Subcutaneous abdominal adipose tissue (tissue), 5 donors: ENCODE results near the gene PTK6.

ENCODE experiments used
- H3K27ac ChIP-seq: one replicate; pipeline ENCODE4 v1.7.0; 2013; ENCODE audit warnings: low read depth, mild to moderate bottlenecking, inconsistent platforms, low read length, moderate library complexity
- H3K27me3 ChIP-seq, 5 donors: one replicate each; pipeline ENCODE4 v1.7.0; 2013; ENCODE audit warnings: low read length in 5 of 5, inconsistent platforms in 1 of 5; ENCODE audit not compliant: control insufficient read depth in 5 of 5, insufficient read depth in 4 of 5
- H3K36me3 ChIP-seq, 5 donors: one replicate each; pipeline ENCODE4 v1.7.0; 2013; ENCODE audit warnings: low read length in 5 of 5; ENCODE audit not compliant: control insufficient read depth in 5 of 5, insufficient read depth in 5 of 5
- H3K4me1 ChIP-seq, 5 donors: one replicate each; pipeline ENCODE4 v1.7.0; 2013; ENCODE audit warnings: low read length in 5 of 5, mild to moderate bottlenecking in 3 of 5, moderate library complexity in 1 of 5; ENCODE audit not compliant: control insufficient read depth in 5 of 5, insufficient read depth in 5 of 5
- H3K4me3 ChIP-seq, 5 donors: one replicate each; pipeline ENCODE4 v1.7.0; 2013; ENCODE audit warnings: low read length in 5 of 5, low read depth in 1 of 5
- H3K9ac ChIP-seq, 5 donors: one replicate each; pipeline ENCODE4 v1.7.0; 2013; ENCODE audit warnings: low read length in 5 of 5, mild to moderate bottlenecking in 4 of 5, moderate library complexity in 3 of 5
- H3K9me3 ChIP-seq, 5 donors: one replicate each; pipeline ENCODE4 v1.7.0; 2013; ENCODE audit warnings: low read length in 5 of 5; ENCODE audit not compliant: control insufficient read depth in 5 of 5
- donor health status: healthy.
- donor health status: healthy.
- donor health status: healthy.
- donor health status: healthy.
- donor health status: healthy.

Gene PTK6

GRCh38 chr20:63529180-63529860 is 7.9 kb downstream of the PTK6 start:
- Histone ChIP-seq H3K27ac (no peak overlapping the region), H3K9ac (no peak overlapping the region), H3K4me1 (no peaks in the 10 kb centered on the region)

GRCh38 chr20:63527184-63527583 is 10.0 kb downstream of the PTK6 start:
- no peak overlapping the region for H3K4me3 ChIP-seq
- H3K9me3 ChIP-seq, result peaks cover 0 to 5% (median 0%) of the 10 kb centered on the region in 5 donors
- peaks cover 0 to 5% (median 5%) of the 10 kb centered on the region in 5 donors for H3K4me1 ChIP-seq
- H3K27ac ChIP-seq, result no peak overlapping the region
- H3K9ac ChIP-seq, result no peak overlapping the region
- H3K27me3 ChIP-seq, result peaks cover 9 to 22% (median 13%) of the 10 kb centered on the region in 5 donors
- H3K36me3 ChIP-seq, result peaks cover 0 to 10% (median 4%) of the 10 kb centered on the region in 5 donors

More at GRCh38 chr20:63529180-63529860, 7.9 kb downstream of the PTK6 start:
- Histone ChIP-seq H3K4me3 (no peak overlapping the region), H3K36me3 (no peaks in the 10 kb centered on the region), H3K27me3 (peaks cover 21 to 38% (median 30%) of the 10 kb centered on the region in 5 donors), H3K9me3 (no peaks in the 10 kb centered on the region)

GRCh38 chr20:63525971-63526370 is 11.2 kb downstream of the PTK6 start:
- Histone ChIP-seq H3K27me3 (peaks cover 5 to 14% (median 13%) of the 10 kb centered on the region in 5 donors), H3K4me3 (no peak overlapping the region), H3K9me3 (peaks cover 0 to 5% (median 0%) of the 10 kb centered on the region in 5 donors), H3K9ac (no peak overlapping the region), H3K27ac (no peak overlapping the region), H3K36me3 (peaks cover 0 to 13% (median 8%) of the 10 kb centered on the region in 5 donors), H3K4me1 (peaks cover 0 to 17% (median 16%) of the 10 kb centered on the region in 5 donors)

GRCh38 chr20:63525185-63525584 is 12.0 kb downstream of the PTK6 start:
- peaks cover 0 to 13% (median 8%) of the 10 kb centered on the region in 5 donors for H3K36me3 ChIP-seq
- H3K4me3 ChIP-seq, result no peak overlapping the region
- H3K27me3 ChIP-seq, result peaks cover 0 to 8% (median 7%) of the 10 kb centered on the region in 5 donors
- no peak overlapping the region for H3K27ac ChIP-seq
- H3K9me3 ChIP-seq, result peaks cover 0 to 5% (median 0%) of the 10 kb centered on the region in 5 donors
- peaks cover 0 to 19% (median 17%) of the 10 kb centered on the region in 5 donors for H3K4me1 ChIP-seq
- H3K9ac ChIP-seq, result no peak overlapping the region

GRCh38 chr20:63522981-63523611 is 14.1 kb downstream of the PTK6 start:
- H3K9me3 ChIP-seq, result peaks cover 0 to 5% (median 0%) of the 10 kb centered on the region in 5 donors
- peaks cover 0 to 28% (median 24%) of the 10 kb centered on the region in 5 donors for H3K4me1 ChIP-seq
- no peak overlapping the region for H3K4me3 ChIP-seq
- H3K27ac ChIP-seq, result no peak overlapping the region
- no peaks in the 10 kb centered on the region for H3K27me3 ChIP-seq
- H3K9ac ChIP-seq, result no peak overlapping the region
- H3K36me3 ChIP-seq, result peaks cover 0 to 13% (median 8%) of the 10 kb centered on the region in 5 donors

- H3K9ac ChIP-seq, result no peak overlapping the region
- peaks cover 0 to 5% (median 0%) of the 10 kb centered on the region in 5 donors for H3K9me3 ChIP-seq
- H3K4me1 ChIP-seq, result peaks cover 0 to 28% (median 24%) of the 10 kb centered on the region in 5 donors
- peak overlapping the region in 2 of 5 donors; percentile 29 for H3K4me3 ChIP-seq
- peaks cover 0 to 13% (median 8%) of the 10 kb centered on the region in 5 donors for H3K36me3 ChIP-seq
- H3K27ac ChIP-seq, result no peak overlapping the region
- H3K27me3 ChIP-seq, result no peaks in the 10 kb centered on the region
These were observed 14.9 kb downstream of the PTK6 start for GRCh38 chr20:63522091-63522868.

- Histone ChIP-seq H3K9ac (peak overlapping the region in 4 of 5 donors; percentile 45 to 76 (median 62)), H3K27me3 (no peaks in the 10 kb centered on the region), H3K9me3 (peaks cover 0 to 5% (median 0%) of the 10 kb centered on the region in 5 donors), H3K27ac (no peak overlapping the region), H3K4me1 (peaks cover 0 to 28% (median 24%) of the 10 kb centered on the region in 5 donors), H3K4me3 (peak overlapping the region; percentile 61 to 89 (median 68)), H3K36me3 (peaks cover 0 to 13% (median 8%) of the 10 kb centered on the region in 5 donors)
These were observed 15.6 kb downstream of the PTK6 start for GRCh38 chr20:63521602-63522001.

- peaks cover 0 to 28% (median 24%) of the 10 kb centered on the region in 5 donors for H3K4me1 ChIP-seq
- peak overlapping the region in 4 of 5 donors; percentile 45 to 76 (median 62) for H3K9ac ChIP-seq
- peak overlapping the region; percentile 61 to 89 (median 68) for H3K4me3 ChIP-seq
- H3K27me3 ChIP-seq, result no peaks in the 10 kb centered on the region
- H3K9me3 ChIP-seq, result peaks cover 0 to 5% (median 0%) of the 10 kb centered on the region in 5 donors
- H3K36me3 ChIP-seq, result peaks cover 0 to 13% (median 8%) of the 10 kb centered on the region in 5 donors
- no peak overlapping the region for H3K27ac ChIP-seq
These were observed 16.1 kb downstream of the PTK6 start for GRCh38 chr20:63520934-63521601.

GRCh38 chr20:63520504-63520933 is 16.7 kb downstream of the PTK6 start, which contains the start of gene PPDPF:
PPDPF (plus strand) TSS chr20:63520765; CDS start chr20:63521309, 544 bp downstream.
- Histone ChIP-seq H3K27ac (no peak within 1 kb of the TSS), H3K4me1 (peaks cover 0 to 28% (median 24%) of the 10 kb centered on the region in 5 donors), H3K4me3 (peak within 1 kb of the TSS; percentile 61 to 89 (median 68)), H3K9me3 (peaks cover 0 to 5% (median 0%) of the 10 kb centered on the region in 5 donors), H3K9ac (peak within 1 kb of the TSS in 4 of 5 donors; percentile 45 to 76 (median 62)), H3K27me3 (no peaks in the 10 kb centered on the region), H3K36me3 (peaks cover 0 to 13% (median 8%) of the 10 kb centered on the region in 5 donors)
